ENCODE data around the gene SMIM9. TPM values are rescaled to one million over a fixed set of nuclear protein-coding genes. Genes with fewer than 3 reads are reported as not detected.

The SMIM9 gene
- total RNA-seq, 4 donors from 2014 or later, result not detected

DNA sequence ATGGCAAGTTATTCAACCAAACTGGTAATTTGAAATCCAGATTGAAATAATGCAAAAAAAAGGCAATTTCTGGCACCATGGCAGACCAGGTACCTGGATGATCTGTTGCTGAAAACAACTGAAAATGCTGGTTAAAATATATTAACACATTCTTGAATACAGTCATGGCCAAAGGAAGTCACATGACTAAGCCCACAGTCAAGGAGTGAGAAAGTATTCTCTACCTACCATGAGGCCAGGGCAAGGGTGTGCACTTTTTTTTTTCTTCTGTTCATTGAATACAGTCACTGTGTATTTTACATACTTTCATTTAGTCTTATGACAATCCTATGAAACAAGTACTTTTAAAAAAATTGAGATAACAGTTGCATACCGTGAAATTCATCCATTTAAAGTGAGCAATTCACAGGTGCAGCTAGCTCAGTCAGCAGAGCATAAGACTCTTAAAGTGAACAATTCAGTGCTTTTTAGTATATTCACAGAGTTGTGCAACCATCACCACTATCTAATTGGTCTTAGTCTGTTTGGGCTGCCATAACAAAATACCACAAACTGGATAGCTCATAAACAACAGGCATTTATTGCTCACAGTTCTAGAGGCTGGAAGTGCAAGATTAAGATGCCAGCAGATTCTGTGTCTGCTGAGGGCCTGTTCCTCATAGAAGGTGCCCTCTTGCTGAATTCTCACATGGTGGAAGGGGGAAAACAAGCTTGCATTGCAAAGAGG lies 24.4 kb downstream of the SMIM9 start:
- Histone ChIP-seq H3K27ac (no peak overlapping the region), H3K27me3 (no peaks in the 10 kb centered on the region), H3K4me3 (no peak overlapping the region), H3K36me3 (no peaks in the 10 kb centered on the region), H3K4me1 (no peaks in the 10 kb centered on the region), H3K9me3 (no peaks in the 10 kb centered on the region)
- TF ChIP-seq POLR2A (IDR thresholded peaks at IDR 0.05) (no peak), CTCF (IDR thresholded peaks at IDR 0.05) (no peak)
- no peak for DNase-seq

DNA sequence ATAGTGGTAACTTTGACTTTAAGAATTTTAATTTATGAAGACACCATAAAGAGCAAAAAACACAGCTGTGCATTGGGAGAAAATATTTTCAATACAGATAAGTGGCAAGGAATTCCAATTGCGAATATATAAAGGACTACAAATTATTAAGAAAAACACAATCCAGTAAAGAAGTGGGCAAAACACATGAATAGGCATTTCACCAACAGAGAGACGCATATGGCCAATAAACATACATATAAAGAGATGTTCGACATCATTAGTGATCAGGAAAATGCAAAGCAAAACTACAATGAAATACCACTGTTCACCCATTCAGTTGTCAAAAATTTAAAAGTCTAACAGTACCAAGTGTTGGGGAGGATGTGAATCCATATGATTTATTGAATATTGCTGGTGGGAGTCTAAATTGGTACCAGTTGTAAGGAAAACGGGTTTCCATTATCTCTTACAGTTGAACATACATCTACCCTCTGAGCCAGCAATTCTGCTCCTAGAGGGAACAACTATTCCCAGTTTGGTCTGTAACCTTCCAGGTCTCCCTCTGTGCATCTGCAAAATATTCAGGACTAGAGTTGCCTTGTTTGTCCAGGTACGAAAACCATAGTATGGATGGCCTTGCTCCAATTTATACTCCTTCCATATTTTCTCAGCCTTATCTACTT lies 27.5 kb downstream of the SMIM9 start:
- TF ChIP-seq CTCF (IDR thresholded peaks at IDR 0.05) (no peak), POLR2A (IDR thresholded peaks at IDR 0.05) (no peak)
- Histone ChIP-seq H3K4me1 (no peaks in the 10 kb centered on the region), H3K4me3 (no peak overlapping the region), H3K36me3 (no peaks in the 10 kb centered on the region), H3K27me3 (no peaks in the 10 kb centered on the region), H3K9me3 (no peaks in the 10 kb centered on the region), H3K27ac (no peak overlapping the region)
- no peak for DNase-seq

DNA sequence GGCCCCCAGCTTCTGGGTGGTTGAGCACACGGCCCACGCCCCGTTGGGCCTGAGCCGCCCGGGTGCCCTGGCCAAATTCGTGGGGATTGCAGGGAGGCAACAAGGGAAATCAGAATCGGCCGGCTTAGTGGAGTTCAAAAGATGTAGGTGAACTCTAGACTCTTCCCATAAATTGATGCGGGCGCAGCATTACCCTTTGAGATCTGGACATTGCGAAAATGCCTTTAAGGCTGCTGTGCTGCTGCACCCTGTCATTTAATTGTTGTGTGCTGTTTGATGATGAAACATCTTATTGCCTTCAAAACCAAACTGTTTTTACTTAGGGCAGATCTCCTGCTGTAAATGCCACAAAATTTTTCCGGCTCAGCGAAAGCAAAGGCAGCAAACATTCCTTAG lies 28.8 kb downstream of the SMIM9 start:
- TF ChIP-seq CTCF (IDR thresholded peaks at IDR 0.05) (no peak), POLR2A (IDR thresholded peaks at IDR 0.05) (no peak)
- H3K27ac ChIP-seq, result peak overlapping the region; percentile 51 to 88 (median 76)
- peak overlapping the region; percentile 55 to 74 (median 65) for H3K4me3 ChIP-seq
- H3K4me1 ChIP-seq, result peaks cover 0 to 1% (median 0%) of the 10 kb centered on the region in 4 donors
- H3K27me3 ChIP-seq, result no peaks in the 10 kb centered on the region
- DNase-seq, result no peak
- no peaks in the 10 kb centered on the region for H3K36me3 ChIP-seq
- no peaks in the 10 kb centered on the region for H3K9me3 ChIP-seq

GRCh38 chrX:154804957-154805695 lies 29.3 kb downstream of the SMIM9 start, which contains the start of gene MPP1:
TSS of gene MPP1 (minus strand) at chrX:154805485. CDS start at chrX:154805373, 112 bp downstream.
- Histone ChIP-seq H3K36me3 (no peaks in the 10 kb centered on the region), H3K9me3 (no peaks in the 10 kb centered on the region), H3K4me1 (peaks cover 0 to 7% (median 0%) of the 10 kb centered on the region in 4 donors), H3K4me3 (peak within 1 kb of the TSS; percentile 55 to 74 (median 65)), H3K27me3 (no peaks in the 10 kb centered on the region), H3K27ac (peak within 1 kb of the TSS; percentile 60 to 88 (median 76))
- TF ChIP-seq POLR2A (IDR thresholded peaks at IDR 0.05), result peak; percentile 46 to 70
- no peak for TF ChIP-seq CTCF (IDR thresholded peaks at IDR 0.05)
- DNase-seq, result peak; percentile 62 to 89 (median 87)

- H3K4me1 ChIP-seq, result peaks cover 0 to 14% (median 0%) of the 10 kb centered on the region in 4 donors
- H3K27me3 ChIP-seq, result no peaks in the 10 kb centered on the region
- TF ChIP-seq CTCF (IDR thresholded peaks at IDR 0.05), result no peak
- TF ChIP-seq POLR2A (IDR thresholded peaks at IDR 0.05), result no peak
- peak overlapping the region; percentile 60 to 88 (median 76) for H3K27ac ChIP-seq
- DNase-seq, result no peak
- H3K4me3 ChIP-seq, result peak overlapping the region; percentile 55 to 74 (median 65)
- no peaks in the 10 kb centered on the region for H3K9me3 ChIP-seq
- H3K36me3 ChIP-seq, result no peaks in the 10 kb centered on the region
These were observed 30.1 kb downstream of the SMIM9 start for GRCh38 chrX:154804261-154804956.
